ENCODE measurements around the gene FXYD7. TPM values are rescaled to one million over a fixed set of nuclear protein-coding genes. Genes with fewer than 3 reads are reported as not detected.
A peak's percentile ranks its signal among the peaks of the same experiment; 100 is the strongest.
"Not testable (repeated sequence)": the region's sequence is repeated elsewhere in the genome, so short reads cannot be mapped to it uniquely, and the experiment has no call there.

The FXYD7 gene
- total RNA-seq, 1 experiment from 2014 or later: not detected

GRCh38 chr19:35123573-35123972, 19.5 kb upstream of the FXYD7 start:
- peak; percentile 17 for DNase-seq (ENCODE audit: low read depth)
- in situ Hi-C loops (cut with HindIII; ENCODE audit: low pct_unique_long_range_greater_than_20kb, low sequenced_read_pairs): no loop called here

GRCh38 chr19:35124098-35125060, 18.7 kb upstream of the FXYD7 start:
- in situ Hi-C loops (cut with HindIII; ENCODE audit: low pct_unique_long_range_greater_than_20kb, low sequenced_read_pairs): no loop called here

GRCh38 chr19:35125270-35125717, 17.8 kb upstream of the FXYD7 start:
- in situ Hi-C loops (cut with HindIII; ENCODE audit: low pct_unique_long_range_greater_than_20kb, low sequenced_read_pairs): no loop called here

More at GRCh38 chr19:35124098-35125060, 18.7 kb upstream of the FXYD7 start:
- DNase-seq (ENCODE audit: low read depth): peak; percentile 87

DNA sequence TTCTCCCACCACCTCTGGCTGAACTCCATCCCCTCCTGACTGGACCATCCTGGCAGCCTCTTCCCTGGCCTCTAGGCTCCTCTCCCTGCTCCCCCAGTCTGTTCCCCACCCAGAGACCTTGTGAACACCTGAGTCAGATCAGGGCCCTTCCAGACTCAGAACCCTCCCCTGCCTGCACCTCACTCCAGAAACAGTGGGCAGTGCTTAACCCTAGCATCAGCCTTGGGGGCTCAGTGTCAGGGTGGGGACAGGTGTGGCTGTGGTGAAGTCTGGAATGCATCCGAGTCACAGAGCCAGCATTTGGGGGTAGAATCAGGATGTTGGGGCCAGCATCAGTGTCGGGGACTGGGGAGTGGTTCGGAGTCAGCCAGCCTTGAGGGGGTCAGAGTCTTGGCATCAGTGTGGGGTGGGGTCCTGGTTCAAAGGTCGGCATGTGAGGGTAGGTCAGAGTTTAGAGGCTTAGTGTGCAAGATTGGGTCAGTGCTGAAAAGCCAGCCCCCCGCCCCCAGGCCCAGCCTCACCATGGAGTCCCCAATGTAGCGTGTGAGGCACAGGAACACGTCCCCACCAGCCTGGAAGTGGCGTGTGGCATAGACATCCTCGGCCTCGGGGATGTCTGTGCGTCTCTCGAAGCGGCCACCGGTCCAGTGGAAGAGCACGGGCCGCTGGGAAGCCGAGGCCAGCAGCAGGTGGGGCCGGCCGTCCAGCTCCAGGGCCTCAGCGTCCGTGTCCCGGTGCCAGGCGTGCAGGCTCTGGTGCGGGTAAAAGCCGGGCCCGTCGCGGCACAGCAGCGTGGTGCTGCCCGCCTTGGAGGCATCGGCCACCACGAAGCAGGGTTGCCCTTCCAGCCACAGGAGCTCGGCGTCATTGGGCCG, 17.1 kb upstream of the FXYD7 start:
- no peak for DNase-seq (ENCODE audit: low read depth)
- in situ Hi-C loops (cut with HindIII; ENCODE audit: low pct_unique_long_range_greater_than_20kb, low sequenced_read_pairs): no loop called here

More at GRCh38 chr19:35125270-35125717, 17.8 kb upstream of the FXYD7 start:
- DNase-seq (ENCODE audit: low read depth): no peak

DNA sequence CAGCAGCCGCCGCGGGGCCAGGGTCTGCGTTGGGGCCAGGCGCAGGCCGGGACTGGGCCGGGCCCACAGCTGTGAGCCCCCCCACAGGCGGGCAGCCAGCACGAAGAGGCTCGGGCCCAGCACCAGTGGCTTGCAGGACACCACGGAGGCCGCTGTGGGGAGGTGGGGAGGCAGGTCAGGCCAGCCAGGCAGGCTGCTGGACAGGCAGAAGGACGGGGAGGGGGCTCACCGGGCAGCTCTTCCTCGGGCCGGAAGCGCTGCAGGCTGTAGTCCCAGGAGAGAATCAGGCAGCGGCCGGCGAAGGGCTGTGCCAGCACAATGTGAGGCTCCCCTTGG, 16.5 kb upstream of the FXYD7 start:
- in situ Hi-C loops (cut with HindIII; ENCODE audit: low pct_unique_long_range_greater_than_20kb, low sequenced_read_pairs): no loop called here
- no peak for DNase-seq (ENCODE audit: low read depth)

- no peak for DNase-seq (ENCODE audit: low read depth)
- in situ Hi-C loops (cut with HindIII; ENCODE audit: low pct_unique_long_range_greater_than_20kb, low sequenced_read_pairs): no loop called here
These were observed 15.2 kb upstream of the FXYD7 start for GRCh38 chr19:35127871-35128270.

DNA sequence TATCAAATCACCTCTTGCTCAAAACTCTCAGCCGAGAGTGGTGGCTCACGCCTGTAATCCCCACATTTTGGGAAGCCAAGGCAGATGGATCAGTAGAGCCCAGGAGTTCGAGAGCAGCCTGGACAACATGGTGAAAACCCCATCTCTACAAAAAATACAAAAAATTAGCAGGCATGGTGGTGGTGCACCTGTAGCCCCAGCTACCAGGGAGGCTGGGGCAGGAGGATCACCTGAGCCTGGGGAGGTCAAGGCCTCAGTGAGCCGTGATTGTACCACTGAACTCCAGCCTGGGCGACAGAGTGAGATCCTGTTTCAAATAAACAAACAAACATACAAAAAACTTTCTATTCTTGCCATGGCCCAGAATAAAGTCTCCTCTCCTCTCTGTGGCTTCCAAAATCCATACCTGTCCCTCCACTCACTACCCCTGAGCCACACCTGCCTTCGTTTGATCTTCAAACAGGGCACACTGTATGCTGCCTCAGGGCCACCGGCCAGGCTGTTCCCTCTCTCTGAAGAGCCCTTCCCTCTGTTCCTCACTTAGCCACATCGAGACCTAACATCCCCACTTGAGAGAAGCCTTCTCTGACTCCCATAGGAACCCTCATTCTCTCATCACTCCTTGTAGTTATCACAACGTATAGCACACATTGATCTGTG, 14.5 kb upstream of the FXYD7 start:
- in situ Hi-C loops (cut with HindIII; ENCODE audit: low pct_unique_long_range_greater_than_20kb, low sequenced_read_pairs): no loop called here

GRCh38 chr19:35129724-35130274, 13.3 kb upstream of the FXYD7 start:
- in situ Hi-C loops (cut with HindIII; ENCODE audit: low pct_unique_long_range_greater_than_20kb, low sequenced_read_pairs): not testable (repeated sequence)
- peak; percentile 19 for DNase-seq (ENCODE audit: low read depth)

More for the DNA sequence above, 14.5 kb upstream of the FXYD7 start:
- no peak for DNase-seq (ENCODE audit: low read depth)

DNA sequence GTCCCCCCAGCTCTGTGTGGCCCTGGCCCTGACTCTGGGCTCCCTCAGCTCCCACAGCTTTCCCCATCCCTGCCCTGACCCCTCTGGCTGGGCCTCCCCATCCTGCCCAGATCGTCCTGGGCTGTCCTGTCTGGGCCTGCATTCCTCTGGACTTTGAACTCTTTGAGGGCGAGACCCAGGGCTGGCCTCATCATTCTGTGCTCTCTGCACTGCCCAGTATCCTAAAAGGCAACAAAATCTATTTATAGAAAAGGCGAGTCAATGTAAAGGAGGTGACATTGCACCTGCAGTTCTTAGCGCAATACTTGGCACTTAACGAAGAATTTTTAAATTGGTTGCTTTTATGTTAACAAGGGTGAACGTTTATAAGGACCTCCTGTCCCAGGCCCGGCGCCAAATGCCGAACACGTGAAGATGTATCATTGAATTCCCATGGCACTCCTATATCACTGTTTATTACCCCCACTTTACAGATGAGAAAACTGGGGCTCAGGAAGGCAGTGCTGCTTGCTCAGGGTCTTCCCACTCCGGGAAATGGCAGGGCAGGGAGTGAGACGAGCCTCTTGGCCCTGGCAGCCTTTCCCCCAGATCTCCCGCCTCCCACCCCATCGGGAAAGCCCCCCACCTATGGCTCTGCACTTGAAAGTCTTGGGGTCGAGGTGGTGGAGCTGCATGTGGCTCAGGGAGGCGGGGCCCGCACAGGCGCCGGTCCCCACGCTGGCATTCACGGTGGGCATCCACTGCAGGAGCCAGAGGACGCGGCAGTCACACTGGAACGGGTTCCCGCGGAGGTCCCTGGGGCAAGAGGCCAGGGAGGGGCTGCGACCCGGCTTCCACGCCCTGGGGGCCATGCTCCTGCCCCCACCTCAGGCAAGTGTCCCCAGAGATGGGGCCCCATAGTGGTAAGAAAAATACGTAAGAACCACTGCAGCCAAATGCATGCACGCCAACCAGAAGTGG, 12.0 kb upstream of the FXYD7 start:
- in situ Hi-C loops (cut with HindIII; ENCODE audit: low pct_unique_long_range_greater_than_20kb, low sequenced_read_pairs): no loop called here

DNA sequence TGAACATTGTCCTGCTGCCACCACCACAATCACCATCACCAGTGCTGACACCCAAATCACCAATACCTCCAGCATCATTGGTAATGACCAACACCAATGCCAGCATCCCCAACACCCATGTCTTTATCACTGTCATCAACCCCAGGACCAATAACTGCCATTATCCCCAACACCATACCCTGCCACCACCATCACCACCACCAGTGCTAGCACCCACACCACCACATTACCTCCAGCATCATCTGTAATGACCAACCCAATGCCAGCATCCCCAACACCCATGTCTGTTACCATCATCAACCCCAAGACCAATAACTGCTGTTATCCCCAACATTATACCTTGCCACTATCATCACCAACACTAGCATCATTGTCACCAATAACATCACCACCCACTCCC, 10.8 kb upstream of the FXYD7 start:
- in situ Hi-C loops (cut with HindIII; ENCODE audit: low pct_unique_long_range_greater_than_20kb, low sequenced_read_pairs): no loop called here

More for the DNA sequence above, 12.0 kb upstream of the FXYD7 start:
- DNase-seq (ENCODE audit: low read depth): no peak

GRCh38 chr19:35133826-35134225, 9.2 kb upstream of the FXYD7 start:
- DNase-seq (ENCODE audit: low read depth): no peak
- in situ Hi-C loops (cut with HindIII; ENCODE audit: low pct_unique_long_range_greater_than_20kb, low sequenced_read_pairs): no loop called here

More for the DNA sequence above, 10.8 kb upstream of the FXYD7 start:
- DNase-seq (ENCODE audit: low read depth): no peak

DNA sequence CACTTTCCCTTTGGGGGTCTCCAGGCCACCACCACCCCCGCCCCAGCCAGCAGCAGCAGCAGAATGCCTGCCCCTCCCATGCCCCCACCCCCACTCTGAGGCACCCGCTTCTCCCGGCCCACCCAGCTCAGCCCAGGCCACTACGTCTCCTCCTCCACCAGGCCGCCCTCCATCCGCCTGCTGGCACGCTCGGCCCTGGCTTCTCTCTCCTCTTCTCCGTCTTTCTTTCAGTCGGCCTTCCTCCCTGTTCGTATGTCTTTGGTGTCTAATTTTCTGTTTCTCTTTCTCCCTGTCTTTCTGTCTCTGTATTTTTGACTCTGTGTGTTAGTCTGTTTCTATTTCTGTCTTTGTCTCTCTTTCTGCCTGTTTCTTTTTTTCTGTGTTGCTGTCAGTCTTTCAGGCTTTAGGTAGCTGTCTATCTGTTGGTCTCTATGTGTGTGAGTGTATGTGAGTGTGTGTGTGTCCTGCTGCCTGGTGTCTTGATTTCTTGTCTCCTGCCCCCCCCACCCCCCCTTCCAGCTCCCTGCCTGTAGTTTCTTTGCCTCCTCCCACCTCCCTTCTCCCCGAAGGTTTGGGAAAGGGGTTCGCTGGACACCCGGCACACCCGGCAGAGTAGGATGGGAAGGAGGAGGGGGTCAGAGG, 8.3 kb upstream of the FXYD7 start, which contains the start of gene LGI4:
Gene LGI4, minus strand, starts transcription at position 459 of the 642 bp plus-strand sequence. Its CDS starts 379 bp downstream, at position 80.
- no peak for DNase-seq (ENCODE audit: low read depth)
- in situ Hi-C loops (cut with HindIII; ENCODE audit: low pct_unique_long_range_greater_than_20kb, low sequenced_read_pairs): no loop called here

DNA sequence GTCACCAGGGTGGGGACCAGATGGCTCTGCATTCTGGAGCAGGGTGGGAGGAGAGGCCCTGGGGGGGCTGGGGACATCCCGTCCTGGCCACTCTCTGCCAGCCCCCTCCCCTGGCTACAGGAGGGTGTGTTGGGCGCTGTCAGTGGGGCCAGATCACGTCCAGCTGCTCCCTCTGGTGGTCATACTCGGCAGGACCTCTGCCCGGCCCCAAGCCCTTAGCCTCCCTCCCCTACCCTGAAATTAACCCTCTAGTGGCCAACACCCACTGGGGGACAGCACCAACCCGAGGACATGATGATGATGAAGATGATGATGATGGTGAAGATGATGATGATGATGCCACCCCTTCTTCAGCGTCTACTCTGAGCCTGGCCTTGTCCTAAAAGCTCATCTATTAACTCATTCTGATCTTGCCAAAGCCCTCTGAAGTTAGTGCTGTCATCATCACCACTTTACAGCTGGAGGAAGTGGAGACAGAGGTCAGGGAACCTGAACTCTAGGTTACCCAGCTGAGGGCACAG, 7.6 kb upstream of the FXYD7 start:
- peak; percentile 63 for DNase-seq (ENCODE audit: low read depth)
- in situ Hi-C loops (cut with HindIII; ENCODE audit: low pct_unique_long_range_greater_than_20kb, low sequenced_read_pairs): no loop called here

GRCh38 chr19:35136231-35136630, 6.8 kb upstream of the FXYD7 start:
- in situ Hi-C loops (cut with HindIII; ENCODE audit: low pct_unique_long_range_greater_than_20kb, low sequenced_read_pairs): no loop called here
- DNase-seq (ENCODE audit: low read depth): no peak

DNA sequence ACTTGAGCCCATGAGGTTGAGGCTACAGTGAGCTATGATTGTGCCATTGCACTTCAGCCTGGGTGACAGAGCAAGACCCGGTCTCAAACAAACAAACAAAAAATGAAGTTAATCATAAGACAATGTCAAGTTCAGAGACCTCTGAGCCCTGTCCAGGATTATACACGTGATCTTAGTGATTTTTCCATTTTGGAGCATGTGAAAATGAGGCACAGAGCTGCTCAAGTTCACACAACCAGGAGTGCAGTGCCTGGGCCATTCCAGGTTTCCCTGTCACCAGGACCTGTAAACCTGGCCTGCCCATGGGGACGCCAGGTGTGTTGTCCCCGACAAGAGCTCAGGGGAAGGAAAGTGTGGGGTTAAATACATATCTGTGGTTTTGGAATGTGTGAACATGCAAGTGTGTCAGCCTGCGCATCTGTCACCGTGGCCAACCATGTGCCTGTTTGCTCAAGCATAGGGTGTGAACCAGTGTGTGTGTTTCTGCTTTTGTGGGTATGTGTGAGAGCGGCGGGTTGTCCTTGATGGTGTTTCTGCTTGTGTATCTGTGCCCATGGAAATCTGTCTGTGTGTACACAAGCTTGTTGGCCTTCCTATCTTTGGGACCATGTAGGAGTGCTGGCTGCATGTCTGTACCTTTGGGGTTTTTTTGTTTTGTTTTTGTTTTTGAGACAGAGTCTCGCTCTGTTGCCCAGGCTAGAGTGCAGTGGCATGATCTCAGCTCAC, 5.9 kb upstream of the FXYD7 start:
- no peak for DNase-seq (ENCODE audit: low read depth)
- in situ Hi-C loops (cut with HindIII; ENCODE audit: low pct_unique_long_range_greater_than_20kb, low sequenced_read_pairs): no loop called here

Measured in Caki2 (cell line).